Thymus (tissue), 11 donors: ENCODE measurements around the gene PRKN. TPM values are rescaled to one million over a fixed set of nuclear protein-coding genes. Genes with fewer than 3 reads are reported as not detected.

ENCODE experiments used
- DNase-seq, 9 donors: peaks; one replicate each; pipeline ENCODE4 v3.0.0-alpha.2; 2013; ENCODE audit warnings: low spot score in 9 of 9, low read depth in 6 of 9, missing footprints in 1 of 9
- H3K27ac ChIP-seq, 2 donors: one replicate each; pipeline ENCODE4 v1.5.1; 2013; ENCODE audit warnings: control low read depth in 1 of 2, low read depth in 1 of 2, low read length in 1 of 2, mild to moderate bottlenecking in 1 of 2, moderate library complexity in 1 of 2
- H3K27me3 ChIP-seq, 2 donors: one replicate each; pipeline ENCODE4 v1.5.1; 2013; ENCODE audit warnings: low read length in 1 of 2; ENCODE audit not compliant: control insufficient read depth in 2 of 2, insufficient read depth in 1 of 2
- H3K36me3 ChIP-seq, 2 donors: one replicate each; pipeline ENCODE4 v1.5.1; 2013; ENCODE audit warnings: low read length in 1 of 2, mild to moderate bottlenecking in 1 of 2, moderate library complexity in 1 of 2; ENCODE audit not compliant: control insufficient read depth in 2 of 2, insufficient read depth in 2 of 2
- H3K4me1 ChIP-seq, 2 donors: one replicate each; pipeline ENCODE4 v1.5.1; 2013; ENCODE audit warnings: low read length in 2 of 2; ENCODE audit not compliant: control insufficient read depth in 2 of 2, insufficient read depth in 2 of 2
- H3K4me3 ChIP-seq, 2 donors: one replicate each; pipeline ENCODE4 v1.5.1; 2013; ENCODE audit warnings: low read length in 2 of 2, control low read depth in 1 of 2, mild to moderate bottlenecking in 1 of 2
- H3K9me3 ChIP-seq, 2 donors: one replicate each; pipeline ENCODE4 v1.5.1; 2013; ENCODE audit warnings: low read length in 1 of 2, mild to moderate bottlenecking in 1 of 2; ENCODE audit not compliant: control insufficient read depth in 2 of 2, insufficient read depth in 1 of 2
- WGBS: extraction: QIAGEN DNeasy Blood & Tissue Kit; methylation state at CpG from one replicate; pipeline ENCODE4 v1.1.7; 2013; 5-methylcytosine and 5-hydroxymethylcytosine counted together
- polyA plus RNA-seq: library from polyadenylated mRNA; stranded (reverse); fragments of 200-250 nt; gene quantifications from one replicate; pipeline ENCODE4 v1.2.3, GENCODE V29; 2013
- total RNA-seq: library from RNA; stranded (reverse); fragments of 120-200 nt; gene quantifications from one replicate; pipeline ENCODE4 v1.2.4, GENCODE V29; 2013
- donor health status: healthy.

Gene PRKN
- total and polyA plus RNA-seq, 2 donors: 0.48 to 0.71 TPM

- no peak for DNase-seq
- no peaks in the 10 kb centered on the region for H3K27me3 ChIP-seq
- H3K36me3 ChIP-seq: no peaks in the 10 kb centered on the region
- no peak overlapping the region for H3K4me3 ChIP-seq
- no peaks in the 10 kb centered on the region for H3K9me3 ChIP-seq
- no peaks in the 10 kb centered on the region for H3K4me1 ChIP-seq
- no peak overlapping the region for H3K27ac ChIP-seq
- 92% methylated on average over 2 of the region's 2 CpGs for WGBS
Observed at GRCh38 chr6:161463071-161463470, 1264.5 kb downstream of the PRKN start.

DNA sequence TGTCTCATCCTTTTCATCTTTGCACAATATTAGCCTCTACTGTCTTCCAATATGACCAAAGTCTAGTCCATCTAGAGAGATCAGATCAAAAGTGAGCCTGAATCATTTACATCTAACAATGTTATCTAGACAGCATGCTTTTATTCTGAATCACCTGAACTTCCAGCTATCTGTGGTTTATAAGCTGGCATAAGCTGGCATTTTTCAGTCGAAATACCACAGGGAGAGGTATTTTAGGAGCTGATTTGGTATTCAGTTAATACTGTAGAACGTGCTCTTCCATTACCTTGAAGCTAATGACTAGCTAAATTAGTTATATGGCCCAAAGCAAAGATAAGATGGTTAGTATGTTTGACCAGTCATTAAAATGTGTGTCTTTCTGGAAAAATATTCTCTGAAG is 1265.4 kb downstream of the PRKN start:
- no peaks in the 10 kb centered on the region for H3K36me3 ChIP-seq
- H3K4me3 ChIP-seq: no peak overlapping the region
- H3K27ac ChIP-seq: no peak overlapping the region
- H3K27me3 ChIP-seq: no peaks in the 10 kb centered on the region
- H3K4me1 ChIP-seq: no peaks in the 10 kb centered on the region
- WGBS: 90% methylated on average over 2 of the region's 2 CpGs
- no peaks in the 10 kb centered on the region for H3K9me3 ChIP-seq
- DNase-seq: no peak

DNA sequence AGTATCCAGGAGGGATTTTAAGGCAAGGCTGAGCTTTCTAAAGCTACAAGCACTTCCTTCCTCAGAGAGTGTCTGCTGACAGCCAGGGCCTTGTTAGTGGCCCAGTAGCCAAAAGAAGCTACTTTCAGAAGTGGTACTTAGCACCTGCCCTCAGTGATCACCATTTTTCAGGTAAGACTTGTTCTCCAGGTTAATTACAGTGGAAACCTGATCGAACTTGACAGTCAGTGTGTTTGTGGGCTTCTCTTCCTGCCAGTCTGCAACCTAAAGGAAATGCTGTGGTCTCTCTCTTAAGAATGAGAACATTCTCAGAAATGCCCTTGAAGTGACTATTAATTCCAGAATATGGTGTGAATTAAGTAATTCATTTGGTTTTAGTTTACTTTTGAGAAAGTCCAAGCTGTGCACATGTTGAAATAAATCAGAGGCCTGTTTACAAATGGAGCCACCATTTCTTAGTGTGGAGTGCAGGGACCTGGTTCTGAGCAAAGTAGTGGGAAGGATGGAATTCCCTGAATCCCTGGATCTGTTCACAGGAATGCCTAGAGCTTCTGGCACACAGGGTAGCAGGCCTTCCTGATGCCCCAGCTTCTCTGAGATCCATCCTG is 1268.5 kb downstream of the PRKN start:
- H3K27ac ChIP-seq: no peak overlapping the region
- no peaks in the 10 kb centered on the region for H3K36me3 ChIP-seq
- no peaks in the 10 kb centered on the region for H3K27me3 ChIP-seq
- H3K4me1 ChIP-seq: no peaks in the 10 kb centered on the region
- WGBS: 3% methylated on average over 1 of the region's 1 CpG
- no peak for DNase-seq
- H3K9me3 ChIP-seq: no peaks in the 10 kb centered on the region
- H3K4me3 ChIP-seq: no peak overlapping the region

GRCh38 chr6:161458201-161458951 is 1269.2 kb downstream of the PRKN start:
- Histone ChIP-seq H3K36me3 (no peaks in the 10 kb centered on the region), H3K9me3 (no peaks in the 10 kb centered on the region), H3K4me3 (no peak overlapping the region), H3K4me1 (no peaks in the 10 kb centered on the region), H3K27me3 (no peaks in the 10 kb centered on the region), H3K27ac (no peak overlapping the region)
- WGBS: 83% methylated on average over 12 of the region's 12 CpGs
- no peak for DNase-seq

- 95% methylated on average over 5 of the region's 5 CpGs for WGBS
- no peak for DNase-seq
Observed at GRCh38 chr6:161455848-161456247, 1271.7 kb downstream of the PRKN start.

GRCh38 chr6:161453558-161453957 is 1274.0 kb downstream of the PRKN start:
- WGBS: 69% methylated on average over 4 of the region's 4 CpGs
- DNase-seq: no peak
- no peak overlapping the region for H3K4me3 ChIP-seq

More at GRCh38 chr6:161455848-161456247, 1271.7 kb downstream of the PRKN start:
- Histone ChIP-seq H3K27ac (no peak overlapping the region), H3K36me3 (no peaks in the 10 kb centered on the region), H3K9me3 (no peaks in the 10 kb centered on the region), H3K4me1 (no peaks in the 10 kb centered on the region), H3K27me3 (no peaks in the 10 kb centered on the region), H3K4me3 (no peak overlapping the region)

GRCh38 chr6:161452241-161452640 is 1275.3 kb downstream of the PRKN start:
- no peaks in the 10 kb centered on the region for H3K4me1 ChIP-seq
- no peaks in the 10 kb centered on the region for H3K36me3 ChIP-seq
- WGBS: 96% methylated on average over 3 of the region's 3 CpGs
- H3K9me3 ChIP-seq: no peaks in the 10 kb centered on the region
- no peaks in the 10 kb centered on the region for H3K27me3 ChIP-seq
- H3K4me3 ChIP-seq: no peak overlapping the region
- H3K27ac ChIP-seq: no peak overlapping the region
- no peak for DNase-seq

More at GRCh38 chr6:161453558-161453957, 1274.0 kb downstream of the PRKN start:
- Histone ChIP-seq H3K27me3 (no peaks in the 10 kb centered on the region), H3K36me3 (no peaks in the 10 kb centered on the region), H3K27ac (no peak overlapping the region), H3K4me1 (no peaks in the 10 kb centered on the region), H3K9me3 (no peaks in the 10 kb centered on the region)

GRCh38 chr6:161449521-161449920 is 1278.0 kb downstream of the PRKN start:
- no peak for DNase-seq
- WGBS: 95% methylated on average over 3 of the region's 3 CpGs
- Histone ChIP-seq H3K4me1 (no peaks in the 10 kb centered on the region), H3K4me3 (no peak overlapping the region), H3K27ac (no peak overlapping the region), H3K9me3 (no peaks in the 10 kb centered on the region), H3K27me3 (peaks cover 0 to 4% of the 10 kb centered on the region in 2 donors), H3K36me3 (no peaks in the 10 kb centered on the region)

GRCh38 chr6:161446949-161447348 is 1280.6 kb downstream of the PRKN start:
- H3K4me1 ChIP-seq: no peaks in the 10 kb centered on the region
- no peak for DNase-seq
- no peak overlapping the region for H3K27ac ChIP-seq
- H3K36me3 ChIP-seq: no peaks in the 10 kb centered on the region
- 97% methylated on average over 7 of the region's 7 CpGs for WGBS
- peaks cover 0 to 4% of the 10 kb centered on the region in 2 donors for H3K27me3 ChIP-seq
- no peak overlapping the region for H3K4me3 ChIP-seq
- H3K9me3 ChIP-seq: no peaks in the 10 kb centered on the region
